IMR-90 (cell line): ENCODE measurements around the gene PRKD1. TPM values are rescaled to one million over a fixed set of nuclear protein-coding genes. Genes with fewer than 3 reads are reported as not detected.

Source experiments
- ATAC-seq: fragments of 200-7000 bp; cut with Tn5 transposase; 2 replicates; pipeline ENCODE4 v1.9.1; 2020; ENCODE audit warnings: low read depth, mild to moderate bottlenecking, moderate library complexity
- BruUV-seq: library from RNA; stranded (reverse); fragments of 400-500 nt; replicated peaks from 2 replicates; lab custom pipeline; 2021; lab: Mats Ljungman, UMichigan
- CTCF ChIA-PET: fragments of 300-600 bp; formaldehyde crosslinking; extraction: SDS; loops from one replicate; lab custom pipeline; 2021; ENCODE audit warnings: antibody characterized with exemption; lab: Yijun Ruan, JAX
- POLR2A ChIA-PET: fragments of 300-600 bp; sonication (Branson Sonifier 250); formaldehyde crosslinking; loops from one replicate; lab custom pipeline; 2022; ENCODE audit warnings: antibody characterized with exemption; ENCODE audit not compliant: unreplicated experiment; lab: Charles Lee
- DNase-seq: peaks from one replicate; pipeline ENCODE4 v3.0.0; 2013
- H2AFZ ChIP-seq: replicated peaks from 2 replicates; pipeline ENCODE3; 2013; ENCODE audit warnings: low read length, mild to moderate bottlenecking; ENCODE audit not compliant: poor library complexity
- H2AK5ac ChIP-seq: 2 replicates; pipeline ENCODE4 v1.6.1; 2013; ENCODE audit warnings: low read depth, low read length, inconsistent platforms
- H2AK9ac ChIP-seq: replicated peaks from 2 replicates; pipeline ENCODE3; 2013; ENCODE audit warnings: mild to moderate bottlenecking, low read depth, low read length, moderate library complexity; ENCODE audit not compliant: poor library complexity
- H2BK120ac ChIP-seq: 2 replicates; pipeline ENCODE4 v1.6.1; 2013; ENCODE audit warnings: low read depth, low read length, inconsistent platforms
- H2BK15ac ChIP-seq: 3 replicates; pipeline ENCODE4 v1.6.1; 2013; ENCODE audit warnings: low read depth, low read length, inconsistent platforms
- H2BK20ac ChIP-seq: 2 replicates; pipeline ENCODE4 v1.6.1; 2013; ENCODE audit warnings: low read depth, mild to moderate bottlenecking, inconsistent platforms, low read length, moderate library complexity
- H2BK5ac ChIP-seq: 2 replicates; pipeline ENCODE4 v1.6.1; 2013; ENCODE audit warnings: mild to moderate bottlenecking, low read depth, low read length, inconsistent platforms; ENCODE audit not compliant: poor library complexity, severe bottlenecking
- H3K14ac ChIP-seq: replicated peaks from 2 replicates; pipeline ENCODE4 v1.6.1; 2013; ENCODE audit warnings: low read depth, low read length, inconsistent platforms
- H3K18ac ChIP-seq: 2 replicates; pipeline ENCODE4 v1.6.1; 2013; ENCODE audit warnings: low read depth, low read length, control low read depth
- H3K23ac ChIP-seq: 2 replicates; pipeline ENCODE4 v1.6.1; 2013; ENCODE audit warnings: low read depth, low read length, inconsistent platforms
- H3K27ac ChIP-seq: 2 replicates; pipeline ENCODE4 v1.5.1; 2013; ENCODE audit warnings: mild to moderate bottlenecking, control low read depth, low read length; ENCODE audit not compliant: insufficient read depth
- H3K27me3 ChIP-seq: 2 replicates; pipeline ENCODE4 v1.6.1; 2013; ENCODE audit warnings: low read length; ENCODE audit not compliant: control insufficient read depth, insufficient read depth
- H3K36me3 ChIP-seq: 2 replicates; pipeline ENCODE4 v1.6.1; 2013; ENCODE audit warnings: low read length, mixed read lengths; ENCODE audit not compliant: control insufficient read depth, insufficient read depth
- H3K4ac ChIP-seq: 2 replicates; pipeline ENCODE4 v1.6.1; 2013; ENCODE audit warnings: low read depth, low read length, inconsistent platforms
- H3K4me1 ChIP-seq: 2 replicates; pipeline ENCODE4 v1.6.1; 2013; ENCODE audit warnings: low read length, mixed read lengths; ENCODE audit not compliant: control insufficient read depth, insufficient read depth
- H3K4me2 ChIP-seq: 2 replicates; pipeline ENCODE4 v1.6.1; 2013; ENCODE audit warnings: low read depth, mild to moderate bottlenecking, control low read depth, low read length, moderate library complexity
- H3K4me3 ChIP-seq: 2 replicates; pipeline ENCODE4 v1.5.1; 2013; ENCODE audit warnings: low read depth, mild to moderate bottlenecking, control low read depth, low read length, moderate library complexity; ENCODE audit not compliant: insufficient read depth
- H3K56ac ChIP-seq: 2 replicates; pipeline ENCODE4 v1.6.1; 2013; ENCODE audit warnings: low read length, inconsistent platforms; ENCODE audit not compliant: insufficient read depth; ENCODE audit errors: extremely low read depth
- H3K79me1 ChIP-seq, 2 experiments: 2 replicates each; pipeline ENCODE4 v1.6.1; 2013; ENCODE audit warnings: low read length in 2 of 2, inconsistent platforms in 1 of 2, low read depth in 1 of 2
- H3K9ac ChIP-seq: 2 replicates; pipeline ENCODE4 v1.6.1; 2013; ENCODE audit warnings: low read depth, low read length, control low read depth
- H3K9me1 ChIP-seq: 2 replicates; pipeline ENCODE4 v1.6.1; 2013; ENCODE audit warnings: low read length, inconsistent platforms; ENCODE audit not compliant: insufficient read depth
- H3K9me3 ChIP-seq: 2 replicates; pipeline ENCODE4 v1.6.1; 2013; ENCODE audit warnings: low read length; ENCODE audit not compliant: control insufficient read depth, insufficient read depth
- H4K20me1 ChIP-seq: 2 replicates; pipeline ENCODE4 v1.6.1; 2013; ENCODE audit warnings: low read length, inconsistent platforms; ENCODE audit not compliant: insufficient read depth
- H4K5ac ChIP-seq: 2 replicates; pipeline ENCODE4 v1.6.1; 2013; ENCODE audit warnings: mild to moderate bottlenecking, low read depth, low read length, control low read depth
- H4K8ac ChIP-seq, 2 experiments: 2 replicates each; pipeline ENCODE4 v1.6.1; 2013; ENCODE audit warnings: low read depth in 2 of 2, low read length in 2 of 2, control low read depth in 1 of 2, inconsistent platforms in 1 of 2
- H4K91ac ChIP-seq: 2 replicates; pipeline ENCODE4 v1.6.1; 2013; ENCODE audit warnings: low read depth, low read length, inconsistent platforms; ENCODE audit not compliant: insufficient read depth
- FOS ChIP-seq: fragments of 150-350 bp; IDR thresholded peaks from 2 replicates; pipeline ENCODE4 v1.6.1; 2016; ENCODE audit warnings: low read depth, low read length
- MAFK ChIP-seq: IDR thresholded peaks from 2 replicates; pipeline ENCODE4 v1.6.1; 2012; ENCODE audit warnings: low read depth, low read length, improper control_type of control experiment
- WGBS, 2 experiments: methylation state at CpG; one replicate each; pipeline versions ENCODE4 v1.1.5 to v1.1.7; 2013; ENCODE audit warnings: missing lambda C conversion rate in 2 of 2; ENCODE audit not compliant: insufficient read length in 1 of 2; ENCODE audit errors: extremely low coverage in 2 of 2; 5-methylcytosine and 5-hydroxymethylcytosine counted together
- dilution Hi-C: fragments of 300-500 bp; cut with HindIII; formaldehyde crosslinking; loops from one replicate; pipeline ENCODE4 v1.14.3; 2018; ENCODE audit warnings: low sequenced_read_pairs; ENCODE audit not compliant: unreplicated experiment
- in situ Hi-C: fragments of 300-500 bp; cut with MboI; formaldehyde crosslinking; loops from 3 replicates; pipeline ENCODE4 v1.14.3; 2019; ENCODE audit warnings: low sequenced_read_pairs, inconsistent platforms, mixed read lengths
- intact Hi-C: fragments of 100-400 bp; cut with micrococcal nuclease; formaldehyde crosslinking; loops from 2 replicates; pipeline ENCODE4 v1.10.0; 2022
- polyA plus RNA-seq, 3 experiments: library from polyadenylated mRNA; depleted of rRNA; stranded (reverse); fragments of >200 nt; gene quantifications; 2 replicates each; pipeline ENCODE4 v1.2.3, GENCODE V29; 2012; ENCODE audit warnings: low replicate concordance in 1 of 3
- total RNA-seq: library from RNA; depleted of rRNA; stranded (reverse); fragments of >200 nt; gene quantifications from 2 replicates; pipeline ENCODE4 v1.2.3, GENCODE V29; 2012

The PRKD1 gene
- total and polyA plus RNA-seq, 2 of the 4 experiments (the other 2 are of a cell fraction): 12.9 to 14.2 TPM

DNA sequence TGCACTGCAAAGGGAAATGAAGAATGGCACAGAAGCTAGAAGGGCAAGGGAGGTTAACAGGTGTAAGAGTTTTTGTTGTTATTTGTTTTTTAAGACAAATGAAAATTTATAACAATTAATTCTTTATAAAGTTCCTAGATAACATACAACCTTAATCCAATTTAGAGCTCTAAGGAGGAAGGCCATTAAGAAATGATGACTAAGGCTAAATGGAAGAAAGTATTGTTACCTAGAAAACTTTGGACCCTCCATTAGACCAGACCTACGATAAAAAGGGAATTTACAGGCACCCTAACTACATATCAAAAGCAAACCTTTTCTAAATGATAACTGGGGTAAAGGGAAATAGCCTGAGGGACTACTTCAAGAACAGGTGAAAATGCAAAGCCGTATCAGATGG is 130.8 kb downstream of the PRKD1 start:
- Histone ChIP-seq H3K4me2 (no peak overlapping the region), H3K18ac (no peak overlapping the region), H3K56ac (no peak overlapping the region), H2BK120ac (no peak overlapping the region), H3K23ac (no peak overlapping the region), H3K9me3 (no peaks in the 10 kb centered on the region), H2BK20ac (no peak overlapping the region), H3K4me3 (no peak overlapping the region), H2AFZ (no peak overlapping the region), H2BK5ac (no peak overlapping the region), H4K5ac (no peak overlapping the region), H3K14ac (no peak overlapping the region), H3K9ac (no peak overlapping the region), H3K36me3 (no peaks in the 10 kb centered on the region), H3K79me1 (peaks cover 19 to 23% of the 10 kb centered on the region in 2 experiments), H4K20me1 (no peaks in the 10 kb centered on the region), H3K4me1 (no peaks in the 10 kb centered on the region), H2BK15ac (no peak overlapping the region), H2AK5ac (no peak overlapping the region), H4K8ac (no peak overlapping the region), H4K91ac (no peak overlapping the region), H3K4ac (no peak overlapping the region), H3K27me3 (no peaks in the 10 kb centered on the region), H3K27ac (no peak overlapping the region), H2AK9ac (no peak overlapping the region), H3K9me1 (no peaks in the 10 kb centered on the region)
- in situ Hi-C loops (no loop called here), intact Hi-C loops (no loop called here), dilution Hi-C loops (no loop called here)
- no peak for TF ChIP-seq FOS
- TF ChIP-seq MAFK: peak; percentile 83
- no TSS peak for BruUV-seq
- DNase-seq (no peak), ATAC-seq (no peak)
- no CpG with 5 or more reads among the region's 2 CpGs for WGBS, 2 experiments
- POLR2A ChIA-PET: no interaction called here
- CTCF ChIA-PET: interaction anchor here (0.6 kb wide), 1 partner anchor 418 kb away, joined by 3 read pairs; no protein-coding TSS in a partner anchor
